Activated gamma-delta T cell (primary cell): ENCODE measurements around the gene GPX2.
"Not testable (repeated sequence)": the region's sequence is repeated elsewhere in the genome, so short reads cannot be mapped to it uniquely, and the experiment has no call there.

Source experiments
- DNase-seq: peaks from one replicate; lab custom pipeline; 2025; lab: John Stamatoyannopoulos, UW

Gene GPX2

GRCh38 chr14:64913477-64913876, 29.1 kb downstream of the GPX2 start:
- not testable (repeated sequence) for DNase-seq

DNA sequence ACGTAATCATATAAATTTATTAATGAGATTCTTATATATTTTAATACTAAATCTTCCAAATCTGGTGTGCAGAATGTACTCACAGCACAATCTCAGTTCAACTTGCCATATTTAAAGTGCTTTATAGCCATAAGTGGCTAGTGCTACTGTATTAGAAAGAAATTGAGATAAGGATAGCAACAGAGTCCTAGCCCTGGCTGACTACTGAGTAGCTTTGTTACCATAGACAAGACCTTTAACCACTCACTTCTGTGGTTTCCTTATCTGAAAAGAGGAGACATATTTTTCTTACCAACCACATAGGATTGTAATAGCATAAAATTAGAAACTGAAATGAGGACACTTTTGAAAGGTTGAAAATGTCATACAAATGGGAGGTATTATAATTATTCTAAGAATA, 30.3 kb downstream of the GPX2 start:
- DNase-seq: no peak

- DNase-seq: no peak
Observed at GRCh38 chr14:64910847-64911495, 31.6 kb downstream of the GPX2 start.

DNA sequence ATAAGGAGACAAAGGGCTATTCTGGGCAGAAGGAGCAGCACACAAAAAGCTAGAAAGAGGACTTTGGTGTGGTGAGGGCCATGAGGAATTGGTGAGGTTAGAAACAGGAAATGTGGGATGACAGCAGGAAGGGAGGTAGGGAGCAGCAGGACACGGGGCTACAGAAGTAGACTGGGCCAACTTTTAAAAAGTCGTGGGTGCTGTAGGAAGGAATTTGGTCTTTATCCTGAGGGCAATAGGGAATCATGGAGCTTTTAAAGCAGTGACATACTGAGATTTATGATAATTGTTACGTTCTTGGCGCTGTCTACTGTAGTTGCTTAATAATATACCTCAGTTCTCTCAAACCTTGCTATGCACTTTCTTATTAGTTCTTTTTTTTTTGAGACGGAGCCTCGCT, 36.5 kb downstream of the GPX2 start:
- DNase-seq: no peak

DNA sequence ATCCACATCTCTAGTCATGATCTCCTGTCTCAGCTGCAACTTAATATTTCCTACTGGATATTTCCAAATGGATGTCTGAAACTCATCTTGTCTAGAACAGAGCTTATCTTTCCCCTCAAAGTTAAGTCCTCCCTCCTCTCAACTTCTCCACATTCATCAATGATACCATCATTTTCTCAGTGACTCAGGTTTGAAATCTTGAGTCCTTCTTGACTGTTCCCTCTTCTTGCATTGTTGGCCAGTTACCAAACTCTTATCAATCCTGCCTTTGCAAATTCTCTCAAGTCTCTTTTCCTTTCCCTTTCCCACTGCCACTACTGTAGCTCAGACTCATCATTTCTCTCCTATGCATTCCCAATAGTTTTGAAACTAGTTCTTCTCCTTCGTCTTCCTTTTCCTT, 42.6 kb downstream of the GPX2 start:
- no peak for DNase-seq

DNA sequence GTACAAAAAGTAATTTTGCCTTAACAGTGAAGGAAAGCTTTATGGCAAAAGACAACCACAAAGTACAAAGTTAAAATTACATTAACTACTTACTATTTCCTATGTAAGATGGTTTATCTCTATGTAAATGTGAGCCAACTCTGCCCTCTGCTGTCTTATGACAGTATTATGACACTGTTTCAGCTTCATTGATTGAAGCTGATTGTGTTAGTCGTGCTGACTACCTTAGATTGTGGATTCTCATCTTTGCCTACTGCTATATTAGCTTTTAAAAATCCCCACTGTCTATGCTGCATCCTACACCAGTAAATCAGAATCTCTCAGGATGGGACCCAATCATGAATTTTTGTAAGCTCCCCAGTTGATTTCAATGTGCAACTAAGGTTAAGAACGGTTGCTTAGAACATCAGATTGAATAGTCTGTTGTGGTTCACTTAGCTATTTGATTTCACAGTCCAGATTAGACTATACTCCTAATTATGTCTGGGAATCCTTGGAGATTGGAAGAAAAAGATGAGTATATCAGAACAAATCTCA, 50.6 kb downstream of the GPX2 start:
- no peak for DNase-seq

DNA sequence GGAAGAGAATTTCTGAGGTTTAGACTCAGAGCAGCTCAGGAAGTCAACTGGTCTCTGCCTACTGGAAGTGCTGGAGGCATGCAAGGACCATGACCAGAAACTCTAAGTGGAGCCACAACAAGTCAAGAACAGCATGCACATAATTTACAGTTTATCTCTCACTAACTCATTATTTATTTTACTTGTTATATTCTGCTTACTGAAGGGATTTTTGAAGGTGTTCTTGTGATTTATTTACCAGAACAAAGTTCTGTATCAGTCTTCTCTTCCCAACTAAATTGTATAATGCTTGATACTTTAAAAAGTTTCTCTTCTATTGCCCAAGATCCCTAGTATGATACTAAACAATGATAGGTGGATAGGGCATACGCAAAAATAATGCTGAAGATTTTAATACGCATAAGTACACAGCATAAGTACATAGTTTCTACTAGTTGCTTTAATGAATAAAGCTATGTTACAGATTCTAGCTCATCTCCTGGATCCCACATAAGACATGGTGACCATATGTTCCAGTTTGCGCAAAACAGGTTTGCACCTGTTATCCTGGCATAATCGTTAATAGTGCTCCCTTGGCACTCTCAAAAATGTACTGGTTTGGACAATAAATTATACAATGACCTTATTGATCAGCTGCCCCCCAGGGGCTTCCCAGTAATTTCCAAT, 51.2 kb downstream of the GPX2 start:
- no peak for DNase-seq

- DNase-seq: no peak
Observed at GRCh38 chr14:64889352-64889751, 53.2 kb downstream of the GPX2 start.
